Measurements from ENCODE around the gene PGLYRP3. TPM values are rescaled to one million over a fixed set of nuclear protein-coding genes. Genes with fewer than 3 reads are reported as not detected.

Gene PGLYRP3
- total and polyA plus RNA-seq, 2 experiments from 2014 or later, result not detected

DNA sequence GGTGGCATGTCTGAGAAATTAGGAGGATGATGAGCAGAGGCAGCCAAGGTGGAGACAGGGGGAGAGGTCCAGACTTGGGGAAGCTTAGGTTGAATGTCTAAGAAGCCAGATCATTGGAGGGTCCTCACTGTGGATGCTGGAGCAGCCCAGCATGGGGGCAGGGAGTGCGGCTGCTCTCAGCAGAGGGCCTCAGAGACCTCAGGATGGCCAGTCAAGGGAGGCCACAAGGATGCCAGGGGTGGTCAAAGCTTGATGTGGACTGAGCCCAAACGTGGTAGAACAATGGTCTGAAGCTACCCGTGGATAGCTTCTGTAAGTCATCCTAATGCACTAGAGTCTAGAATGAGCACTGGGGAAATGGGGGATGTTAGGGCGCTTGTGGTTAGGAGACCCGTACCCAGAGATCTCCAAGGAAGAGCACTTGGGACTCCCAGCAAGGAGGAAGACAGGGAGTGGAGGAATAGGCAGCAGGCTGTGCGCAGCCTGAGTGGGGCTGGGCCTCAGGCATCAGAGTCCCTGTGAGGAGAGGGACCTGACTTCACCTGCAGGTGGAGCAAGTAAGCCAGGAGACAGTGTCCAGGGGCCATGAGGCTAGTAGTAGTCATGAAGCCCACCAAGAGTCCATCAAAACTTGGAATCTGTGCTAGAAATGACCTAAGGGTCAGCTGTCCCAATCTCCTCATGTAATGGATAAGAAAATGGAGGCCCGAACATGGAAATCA is 40.6 kb upstream of the PGLYRP3 start:
- DNase-seq (ENCODE audit: low spot score) (peak; percentile 68), ATAC-seq (peak; percentile 83)
- no peaks in the 10 kb centered on the region for H3K36me3 Mint-ChIP-seq (ENCODE audit: low read depth)
- Histone ChIP-seq H3K4me1 (ENCODE audit: insufficient read depth) (no peaks in the 10 kb centered on the region), H3F3A (replicated peaks; ENCODE audit: low read depth) (no peaks in the 10 kb centered on the region), H3K27ac (ENCODE audit: low read depth) (no peak overlapping the region), H2AFZ (peak overlapping the region; percentile 66; the same call in 1 of the 2 replicates), H4K20me1 (replicated peaks; ENCODE audit: insufficient read depth) (no peaks in the 10 kb centered on the region), H3K79me2 (replicated peaks; ENCODE audit: insufficient read depth) (no peaks in the 10 kb centered on the region), H3K27me3 (ENCODE audit: insufficient read depth) (no peaks in the 10 kb centered on the region), H3K4me3 (no peak overlapping the region), H3K4me2 (no peak overlapping the region), H3K9me2 (ENCODE audit: insufficient read depth) (no peaks in the 10 kb centered on the region), H3K36me3 (ENCODE audit: insufficient read depth) (no peaks in the 10 kb centered on the region)
- H3K4me3 Mint-ChIP-seq, result no peak overlapping the region
- no peaks in the 10 kb centered on the region for H3K9me3 Mint-ChIP-seq
- peaks cover 8% of the 10 kb centered on the region; the same call in 1 of the 3 replicates for H3K4me1 Mint-ChIP-seq
- no peak overlapping the region for H3K27ac Mint-ChIP-seq
- H3K27me3 Mint-ChIP-seq (ENCODE audit: insufficient read depth, low read depth, poor library complexity), result peaks cover 8% of the 10 kb centered on the region
- TF ChIP-seq, protein P1, sequence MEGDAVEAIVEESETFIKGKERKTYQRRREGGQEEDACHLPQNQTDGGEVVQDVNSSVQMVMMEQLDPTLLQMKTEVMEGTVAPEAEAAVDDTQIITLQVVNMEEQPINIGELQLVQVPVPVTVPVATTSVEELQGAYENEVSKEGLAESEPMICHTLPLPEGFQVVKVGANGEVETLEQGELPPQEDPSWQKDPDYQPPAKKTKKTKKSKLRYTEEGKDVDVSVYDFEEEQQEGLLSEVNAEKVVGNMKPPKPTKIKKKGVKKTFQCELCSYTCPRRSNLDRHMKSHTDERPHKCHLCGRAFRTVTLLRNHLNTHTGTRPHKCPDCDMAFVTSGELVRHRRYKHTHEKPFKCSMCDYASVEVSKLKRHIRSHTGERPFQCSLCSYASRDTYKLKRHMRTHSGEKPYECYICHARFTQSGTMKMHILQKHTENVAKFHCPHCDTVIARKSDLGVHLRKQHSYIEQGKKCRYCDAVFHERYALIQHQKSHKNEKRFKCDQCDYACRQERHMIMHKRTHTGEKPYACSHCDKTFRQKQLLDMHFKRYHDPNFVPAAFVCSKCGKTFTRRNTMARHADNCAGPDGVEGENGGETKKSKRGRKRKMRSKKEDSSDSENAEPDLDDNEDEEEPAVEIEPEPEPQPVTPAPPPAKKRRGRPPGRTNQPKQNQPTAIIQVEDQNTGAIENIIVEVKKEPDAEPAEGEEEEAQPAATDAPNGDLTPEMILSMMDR (conservative IDR thresholded peaks at IDR 0.05; ENCODE audit: low read depth in 2 of 2), result peak; percentile 54 to 81
- TF ChIP-seq, protein P2, sequence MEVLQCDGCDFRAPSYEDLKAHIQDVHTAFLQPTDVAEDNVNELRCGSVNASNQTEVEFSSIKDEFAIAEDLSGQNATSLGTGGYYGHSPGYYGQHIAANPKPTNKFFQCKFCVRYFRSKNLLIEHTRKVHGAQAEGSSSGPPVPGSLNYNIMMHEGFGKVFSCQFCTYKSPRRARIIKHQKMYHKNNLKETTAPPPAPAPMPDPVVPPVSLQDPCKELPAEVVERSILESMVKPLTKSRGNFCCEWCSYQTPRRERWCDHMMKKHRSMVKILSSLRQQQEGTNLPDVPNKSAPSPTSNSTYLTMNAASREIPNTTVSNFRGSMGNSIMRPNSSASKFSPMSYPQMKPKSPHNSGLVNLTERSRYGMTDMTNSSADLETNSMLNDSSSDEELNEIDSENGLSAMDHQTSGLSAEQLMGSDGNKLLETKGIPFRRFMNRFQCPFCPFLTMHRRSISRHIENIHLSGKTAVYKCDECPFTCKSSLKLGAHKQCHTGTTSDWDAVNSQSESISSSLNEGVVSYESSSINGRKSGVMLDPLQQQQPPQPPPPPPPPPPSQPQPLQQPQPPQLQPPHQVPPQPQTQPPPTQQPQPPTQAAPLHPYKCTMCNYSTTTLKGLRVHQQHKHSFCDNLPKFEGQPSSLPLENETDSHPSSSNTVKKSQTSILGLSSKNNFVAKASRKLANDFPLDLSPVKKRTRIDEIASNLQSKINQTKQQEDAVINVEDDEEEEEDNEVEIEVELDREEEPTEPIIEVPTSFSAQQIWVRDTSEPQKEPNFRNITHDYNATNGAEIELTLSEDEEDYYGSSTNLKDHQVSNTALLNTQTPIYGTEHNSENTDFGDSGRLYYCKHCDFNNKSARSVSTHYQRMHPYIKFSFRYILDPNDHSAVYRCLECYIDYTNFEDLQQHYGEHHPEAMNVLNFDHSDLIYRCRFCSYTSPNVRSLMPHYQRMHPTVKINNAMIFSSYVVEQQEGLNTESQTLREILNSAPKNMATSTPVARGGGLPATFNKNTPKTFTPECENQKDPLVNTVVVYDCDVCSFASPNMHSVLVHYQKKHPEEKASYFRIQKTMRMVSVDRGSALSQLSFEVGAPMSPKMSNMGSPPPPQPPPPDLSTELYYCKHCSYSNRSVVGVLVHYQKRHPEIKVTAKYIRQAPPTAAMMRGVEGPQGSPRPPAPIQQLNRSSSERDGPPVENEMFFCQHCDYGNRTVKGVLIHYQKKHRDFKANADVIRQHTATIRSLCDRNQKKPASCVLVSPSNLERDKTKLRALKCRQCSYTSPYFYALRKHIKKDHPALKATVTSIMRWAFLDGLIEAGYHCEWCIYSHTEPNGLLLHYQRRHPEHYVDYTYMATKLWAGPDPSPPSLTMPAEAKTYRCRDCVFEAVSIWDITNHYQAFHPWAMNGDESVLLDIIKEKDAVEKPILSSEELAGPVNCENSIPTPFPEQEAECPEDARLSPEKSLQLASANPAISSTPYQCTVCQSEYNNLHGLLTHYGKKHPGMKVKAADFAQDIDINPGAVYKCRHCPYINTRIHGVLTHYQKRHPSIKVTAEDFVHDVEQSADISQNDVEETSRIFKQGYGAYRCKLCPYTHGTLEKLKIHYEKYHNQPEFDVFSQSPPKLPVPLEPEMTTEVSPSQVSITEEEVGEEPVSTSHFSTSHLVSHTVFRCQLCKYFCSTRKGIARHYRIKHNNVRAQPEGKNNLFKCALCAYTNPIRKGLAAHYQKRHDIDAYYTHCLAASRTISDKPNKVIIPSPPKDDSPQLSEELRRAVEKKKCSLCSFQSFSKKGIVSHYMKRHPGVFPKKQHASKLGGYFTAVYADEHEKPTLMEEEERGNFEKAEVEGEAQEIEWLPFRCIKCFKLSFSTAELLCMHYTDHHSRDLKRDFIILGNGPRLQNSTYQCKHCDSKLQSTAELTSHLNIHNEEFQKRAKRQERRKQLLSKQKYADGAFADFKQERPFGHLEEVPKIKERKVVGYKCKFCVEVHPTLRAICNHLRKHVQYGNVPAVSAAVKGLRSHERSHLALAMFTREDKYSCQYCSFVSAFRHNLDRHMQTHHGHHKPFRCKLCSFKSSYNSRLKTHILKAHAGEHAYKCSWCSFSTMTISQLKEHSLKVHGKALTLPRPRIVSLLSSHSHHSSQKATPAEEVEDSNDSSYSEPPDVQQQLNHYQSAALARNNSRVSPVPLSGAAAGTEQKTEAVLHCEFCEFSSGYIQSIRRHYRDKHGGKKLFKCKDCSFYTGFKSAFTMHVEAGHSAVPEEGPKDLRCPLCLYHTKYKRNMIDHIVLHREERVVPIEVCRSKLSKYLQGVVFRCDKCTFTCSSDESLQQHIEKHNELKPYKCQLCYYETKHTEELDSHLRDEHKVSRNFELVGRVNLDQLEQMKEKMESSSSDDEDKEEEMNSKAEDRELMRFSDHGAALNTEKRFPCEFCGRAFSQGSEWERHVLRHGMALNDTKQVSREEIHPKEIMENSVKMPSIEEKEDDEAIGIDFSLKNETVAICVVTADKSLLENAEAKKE (CRISPR knock-in tag; IDR thresholded peaks at IDR 0.05), result no peak

DNA sequence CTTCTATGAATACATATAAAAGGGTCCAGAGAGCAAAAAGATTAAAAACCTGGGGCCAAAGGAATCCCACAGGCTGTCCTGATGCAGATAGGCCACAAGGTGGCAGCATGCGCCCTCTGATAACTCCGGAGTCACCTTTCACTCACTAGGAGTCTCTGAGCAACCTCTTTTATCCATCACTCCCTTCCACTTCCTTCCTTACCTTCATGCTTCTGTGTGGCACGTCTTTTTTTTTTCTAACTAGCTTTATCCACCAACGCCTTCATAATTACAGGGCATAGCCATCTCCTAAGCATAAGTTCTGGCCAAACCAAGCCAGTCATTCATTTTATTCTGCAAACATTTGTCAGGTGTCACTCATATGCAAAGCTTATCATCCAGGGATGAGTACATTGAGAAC is 39.8 kb upstream of the PGLYRP3 start:
- H3K9me3 Mint-ChIP-seq, result no peaks in the 10 kb centered on the region
- ATAC-seq (peak; percentile 46), DNase-seq (ENCODE audit: low spot score) (peak; percentile 84)
- H3K27me3 ChIP-seq (ENCODE audit: insufficient read depth), result no peaks in the 10 kb centered on the region
- H4K20me1 ChIP-seq (replicated peaks; ENCODE audit: insufficient read depth), result no peaks in the 10 kb centered on the region
- H2AFZ ChIP-seq, result no peak overlapping the region
- no peak overlapping the region for H3K4me3 ChIP-seq
- H3K27me3 Mint-ChIP-seq (ENCODE audit: insufficient read depth, low read depth, poor library complexity), result peaks cover 6% of the 10 kb centered on the region
- H3K27ac Mint-ChIP-seq, result no peak overlapping the region
- no peak overlapping the region for H3K4me3 Mint-ChIP-seq
- H3K4me1 ChIP-seq (ENCODE audit: insufficient read depth), result no peaks in the 10 kb centered on the region
- H3K27ac ChIP-seq (ENCODE audit: low read depth), result no peak overlapping the region
- no peaks in the 10 kb centered on the region for H3K79me2 ChIP-seq (replicated peaks; ENCODE audit: insufficient read depth)
- H3K9me2 ChIP-seq (ENCODE audit: insufficient read depth), result no peaks in the 10 kb centered on the region
- TF ChIP-seq ZNF114 (CRISPR knock-in tag; IDR thresholded peaks at IDR 0.05) (no peak), CREB1 (CRISPR knock-in tag; IDR thresholded peaks at IDR 0.05; ENCODE audit: low read depth) (no peak)
- TF ChIP-seq, protein P3, sequence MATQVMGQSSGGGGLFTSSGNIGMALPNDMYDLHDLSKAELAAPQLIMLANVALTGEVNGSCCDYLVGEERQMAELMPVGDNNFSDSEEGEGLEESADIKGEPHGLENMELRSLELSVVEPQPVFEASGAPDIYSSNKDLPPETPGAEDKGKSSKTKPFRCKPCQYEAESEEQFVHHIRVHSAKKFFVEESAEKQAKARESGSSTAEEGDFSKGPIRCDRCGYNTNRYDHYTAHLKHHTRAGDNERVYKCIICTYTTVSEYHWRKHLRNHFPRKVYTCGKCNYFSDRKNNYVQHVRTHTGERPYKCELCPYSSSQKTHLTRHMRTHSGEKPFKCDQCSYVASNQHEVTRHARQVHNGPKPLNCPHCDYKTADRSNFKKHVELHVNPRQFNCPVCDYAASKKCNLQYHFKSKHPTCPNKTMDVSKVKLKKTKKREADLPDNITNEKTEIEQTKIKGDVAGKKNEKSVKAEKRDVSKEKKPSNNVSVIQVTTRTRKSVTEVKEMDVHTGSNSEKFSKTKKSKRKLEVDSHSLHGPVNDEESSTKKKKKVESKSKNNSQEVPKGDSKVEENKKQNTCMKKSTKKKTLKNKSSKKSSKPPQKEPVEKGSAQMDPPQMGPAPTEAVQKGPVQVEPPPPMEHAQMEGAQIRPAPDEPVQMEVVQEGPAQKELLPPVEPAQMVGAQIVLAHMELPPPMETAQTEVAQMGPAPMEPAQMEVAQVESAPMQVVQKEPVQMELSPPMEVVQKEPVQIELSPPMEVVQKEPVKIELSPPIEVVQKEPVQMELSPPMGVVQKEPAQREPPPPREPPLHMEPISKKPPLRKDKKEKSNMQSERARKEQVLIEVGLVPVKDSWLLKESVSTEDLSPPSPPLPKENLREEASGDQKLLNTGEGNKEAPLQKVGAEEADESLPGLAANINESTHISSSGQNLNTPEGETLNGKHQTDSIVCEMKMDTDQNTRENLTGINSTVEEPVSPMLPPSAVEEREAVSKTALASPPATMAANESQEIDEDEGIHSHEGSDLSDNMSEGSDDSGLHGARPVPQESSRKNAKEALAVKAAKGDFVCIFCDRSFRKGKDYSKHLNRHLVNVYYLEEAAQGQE (IDR thresholded peaks at IDR 0.05; ENCODE audit: unreplicated experiment), result no peak
- TF ChIP-seq, protein P1 (conservative IDR thresholded peaks at IDR 0.05; ENCODE audit: low read depth in 2 of 2), result peak; percentile 90 to 92
- H3F3A ChIP-seq (replicated peaks; ENCODE audit: low read depth), result no peaks in the 10 kb centered on the region
- no peaks in the 10 kb centered on the region for H3K36me3 Mint-ChIP-seq (ENCODE audit: low read depth)
- H3K4me2 ChIP-seq, result no peak overlapping the region
- H3K4me1 Mint-ChIP-seq, result 0 out of 3 replicates have a peak, but pooled peaks cover 3% of the 10 kb centered on the region
- no peaks in the 10 kb centered on the region for H3K36me3 ChIP-seq (ENCODE audit: insufficient read depth)
